ENCODE measurements around the gene BMAL1.
"Not testable (repeated sequence)": the region's sequence is repeated elsewhere in the genome, so short reads cannot be mapped to it uniquely, and the experiment has no call there.

BMAL1 gene

GRCh38 chr11:13382751-13383150 is 105.2 kb downstream of the BMAL1 start:
- TF ChIP-seq CTCF (IDR thresholded peaks at IDR 0.05; ENCODE audit: extremely low read depth, missing control alignments), result no peak
- no peak for DNase-seq (ENCODE audit: low spot score)

GRCh38 chr11:13384908-13385640 is 107.5 kb downstream of the BMAL1 start:
- peak; percentile 57 for TF ChIP-seq CTCF (IDR thresholded peaks at IDR 0.05; ENCODE audit: extremely low read depth, missing control alignments)
- peak; percentile 21 for DNase-seq (ENCODE audit: low spot score)

GRCh38 chr11:13386567-13386966 is 109.0 kb downstream of the BMAL1 start:
- no peak for TF ChIP-seq CTCF (IDR thresholded peaks at IDR 0.05; ENCODE audit: extremely low read depth, missing control alignments)
- DNase-seq (ENCODE audit: low spot score), result no peak

GRCh38 chr11:13388741-13389140 is 111.2 kb downstream of the BMAL1 start:
- TF ChIP-seq CTCF (IDR thresholded peaks at IDR 0.05; ENCODE audit: extremely low read depth, missing control alignments), result no peak
- DNase-seq (ENCODE audit: low spot score), result no peak

GRCh38 chr11:13391217-13391616 is 113.6 kb downstream of the BMAL1 start:
- DNase-seq (ENCODE audit: low spot score), result no peak
- no peak for TF ChIP-seq CTCF (IDR thresholded peaks at IDR 0.05; ENCODE audit: extremely low read depth, missing control alignments)

- DNase-seq (ENCODE audit: low spot score), result not testable (repeated sequence)
These were observed 120.7 kb downstream of the BMAL1 start for GRCh38 chr11:13398335-13398734.

GRCh38 chr11:13405220-13405619 is 127.6 kb downstream of the BMAL1 start:
- no peak for TF ChIP-seq CTCF (IDR thresholded peaks at IDR 0.05; ENCODE audit: extremely low read depth, missing control alignments)
- DNase-seq (ENCODE audit: low spot score), result no peak

- DNase-seq (ENCODE audit: low spot score), result no peak
- TF ChIP-seq CTCF (IDR thresholded peaks at IDR 0.05; ENCODE audit: extremely low read depth, missing control alignments), result no peak
These were observed 137.6 kb downstream of the BMAL1 start for GRCh38 chr11:13415201-13415600.
